ENCODE data around the gene LRRFIP1.
"Not testable (repeated sequence)": the region's sequence is repeated elsewhere in the genome, so short reads cannot be mapped to it uniquely, and the experiment has no call there.

Gene LRRFIP1

GRCh38 chr2:237732070-237732469, 104.7 kb downstream of the LRRFIP1 start:
- no peak for DNase-seq

GRCh38 chr2:237732790-237733381, 105.5 kb downstream of the LRRFIP1 start:
- DNase-seq = no peak

- no peak for DNase-seq
These were observed 106.4 kb downstream of the LRRFIP1 start for GRCh38 chr2:237733677-237734300.

GRCh38 chr2:237734905-237735623, 107.7 kb downstream of the LRRFIP1 start:
- DNase-seq = no peak

- no peak for DNase-seq
These were observed 108.4 kb downstream of the LRRFIP1 start for GRCh38 chr2:237735798-237736197.

GRCh38 chr2:237736783-237737182, 109.4 kb downstream of the LRRFIP1 start:
- DNase-seq = no peak

- DNase-seq = no peak
These were observed 109.9 kb downstream of the LRRFIP1 start for GRCh38 chr2:237737196-237737865.

- no peak for DNase-seq
These were observed 110.9 kb downstream of the LRRFIP1 start for GRCh38 chr2:237738255-237738654.

- DNase-seq = no peak
These were observed 111.7 kb downstream of the LRRFIP1 start for GRCh38 chr2:237739101-237739500.

GRCh38 chr2:237742191-237742590, 114.8 kb downstream of the LRRFIP1 start:
- DNase-seq = no peak

- DNase-seq = no peak
These were observed 115.2 kb downstream of the LRRFIP1 start for GRCh38 chr2:237742614-237743013.

- no peak for DNase-seq
These were observed 115.6 kb downstream of the LRRFIP1 start for GRCh38 chr2:237743024-237743423.

- DNase-seq = no peak
These were observed 116.3 kb downstream of the LRRFIP1 start for GRCh38 chr2:237743561-237744269.

GRCh38 chr2:237744270-237744612, 116.9 kb downstream of the LRRFIP1 start:
- no peak for DNase-seq

GRCh38 chr2:237744613-237745249, 117.3 kb downstream of the LRRFIP1 start:
- peak; percentile 63 for DNase-seq

- DNase-seq = no peak
These were observed 117.8 kb downstream of the LRRFIP1 start for GRCh38 chr2:237745250-237745613.

GRCh38 chr2:237746302-237747080, 119.1 kb downstream of the LRRFIP1 start:
- DNase-seq = no peak

GRCh38 chr2:237747189-237747588, 119.8 kb downstream of the LRRFIP1 start:
- DNase-seq = no peak

GRCh38 chr2:237749002-237749401, 121.6 kb downstream of the LRRFIP1 start:
- no peak for DNase-seq

GRCh38 chr2:237749961-237750360, 122.6 kb downstream of the LRRFIP1 start:
- no peak for DNase-seq

- DNase-seq = not testable (repeated sequence)
These were observed 123.1 kb downstream of the LRRFIP1 start for GRCh38 chr2:237750441-237750840.

- DNase-seq = no peak
These were observed 125.4 kb downstream of the LRRFIP1 start for GRCh38 chr2:237752761-237753165.
